Measurements from ENCODE around the gene PAX8. TPM values are rescaled to one million over a fixed set of nuclear protein-coding genes. Genes with fewer than 3 reads are reported as not detected.

PAX8 gene
- total and polyA plus RNA-seq, 10 of the 15 experiments (the other 5 are each of a cell fraction or from before 2014, with no cell fraction given), result 0.16 to 2.5 (median 0.97) TPM

GRCh38 chr2:113209646-113210171, 69.0 kb downstream of the PAX8 start (continued):
- TF ChIP-seq PBX3 (IDR thresholded peaks at IDR 0.05; ENCODE audit: insufficient replicate concordance, low read depth, low read length) (no peak), SMAD5 (IDR thresholded peaks at IDR 0.05; ENCODE audit: low read depth) (no peak)

- RAD21 ChIA-PET (ENCODE audit: unreplicated experiment), result no interaction called here
- in situ Hi-C loops (cut with MboI), result no loop called here
- no peaks in the 10 kb centered on the region for H3K36me3 ChIP-seq (ENCODE audit: control insufficient read depth in 2 of 2, insufficient read depth in 2 of 2, low read length in 1 of 2)
- H2AFZ ChIP-seq (ENCODE audit: control insufficient read depth, low read depth, low read length), result no peak overlapping the region
- DNase-seq (ENCODE audit: low read depth, low spot score) (no peak), FAIRE-seq (no peak), ATAC-seq (no peak)
- H3K4me1 ChIP-seq (ENCODE audit: control insufficient read depth, insufficient read depth, low read length), result no peaks in the 10 kb centered on the region
- no peak overlapping the region for H3K4me2 ChIP-seq (ENCODE audit: control insufficient read depth, insufficient read depth)
- no TSS peak for BruUV-seq (replicated peaks)
- no peak overlapping the region for H3K9ac ChIP-seq (ENCODE audit: control insufficient read depth, insufficient read depth, low read length)
- H3K4me3 ChIP-seq, result no peak overlapping the region
- no peaks in the 10 kb centered on the region for H3K9me3 ChIP-seq (replicated peaks; ENCODE audit: control insufficient read depth, insufficient read depth, low read length)
- H3K27ac ChIP-seq (ENCODE audit: control insufficient read depth, insufficient read depth), result no peak overlapping the region
- POLR2A ChIA-PET, result no interaction called here
- intact Hi-C loops (cut with micrococcal nuclease; ENCODE audit: unreplicated experiment), result no loop called here
- WGBS (ENCODE audit: insufficient coverage, insufficient replicate concordance, low lambda C conversion rate, missing lambda C conversion rate), result 34% methylated on average over 8 of the region's 8 CpGs
- no peaks in the 10 kb centered on the region for H3K79me2 ChIP-seq (ENCODE audit: control insufficient read depth, insufficient read depth, low read length)
- SMC1A ChIA-PET (ENCODE audit: uncharacterized antibody, unreplicated experiment), result no interaction called here
- CTCF ChIA-PET, result no interaction called here
- no peaks in the 10 kb centered on the region for H4K20me1 ChIP-seq (ENCODE audit: control insufficient read depth, insufficient read depth)
- no peaks in the 10 kb centered on the region; a peak in 1 of 4 replicates for H3K27me3 ChIP-seq (replicated peaks in 1 of 2; ENCODE audit: control insufficient read depth in 2 of 2, insufficient read depth in 2 of 2, low read length in 1 of 2)
- TF ChIP-seq BHLHE40 (IDR thresholded peaks at IDR 0.05; ENCODE audit: borderline replicate concordance in 1 of 2, low read depth in 2 of 2, low read length in 1 of 2) (no peak), BCLAF1 (IDR thresholded peaks at IDR 0.05) (no peak), MYC (IDR thresholded peaks at IDR 0.05; ENCODE audit: insufficient read depth, insufficient read length, insufficient replicate concordance, low read length, severe bottlenecking) (no peak), BCL11A (IDR thresholded peaks at IDR 0.05; ENCODE audit: low read depth, low read length) (no peak), BRCA1 (IDR thresholded peaks at IDR 0.05; ENCODE audit: low read depth, low read length) (no peak), NFXL1 (IDR thresholded peaks at IDR 0.05; ENCODE audit: borderline replicate concordance) (no peak), ZBTB4 (CRISPR knock-in tag; IDR thresholded peaks at IDR 0.05) (no peak), POLR2AphosphoS5 (IDR thresholded peaks at IDR 0.05; ENCODE audit: low read length) (no peak)
These were observed 69.6 kb downstream of the PAX8 start for GRCh38 chr2:113209011-113209645.

All from GM12878 (cell line).